Keratinocyte (primary cell): ENCODE measurements around the gene KIF25. TPM values are rescaled to one million over a fixed set of nuclear protein-coding genes. Genes with fewer than 3 reads are reported as not detected.

Experiments used
- DNase-seq: peaks from one replicate; pipeline ENCODE4 v3.0.0-alpha.2; 2011; ENCODE audit warnings: low read depth, missing footprints, low spot score
- FAIRE-seq: peaks from 2 replicates; lab custom pipeline; 2011; peaks lifted over from hg19 to GRCh38; lab: Jason Lieb, UNC
- H2AFZ ChIP-seq: 2 replicates; pipeline ENCODE4 v1.6.0; 2012; ENCODE audit warnings: low read length, control low read depth, inconsistent platforms; ENCODE audit not compliant: control insufficient read depth
- H3K27ac ChIP-seq: 2 replicates; pipeline ENCODE4 v1.5.1; 2011; ENCODE audit warnings: low read length; ENCODE audit not compliant: control insufficient read depth, insufficient read depth
- H3K27me3 ChIP-seq: 3 replicates; pipeline ENCODE4 v1.6.0; 2011; ENCODE audit warnings: low read length; ENCODE audit not compliant: control insufficient read depth, insufficient read depth; ENCODE audit errors: extremely low read depth
- H3K36me3 ChIP-seq, 2 experiments: 2 replicates in 1 of 2; 3 replicates in 1 of 2; pipeline ENCODE4 v1.5.1; 2011; ENCODE audit warnings: low read length in 2 of 2, mild to moderate bottlenecking in 1 of 2; ENCODE audit not compliant: control insufficient read depth in 2 of 2, insufficient read depth in 2 of 2; ENCODE audit errors: extremely low read depth in 1 of 2
- H3K4me1 ChIP-seq: 3 replicates; pipeline ENCODE4 v1.5.1; 2011; ENCODE audit warnings: low read length; ENCODE audit not compliant: control insufficient read depth, insufficient read depth; ENCODE audit errors: extremely low read depth
- H3K4me2 ChIP-seq: 3 replicates; pipeline ENCODE4 v1.6.0; 2011; ENCODE audit warnings: low read depth, low read length; ENCODE audit not compliant: control insufficient read depth, insufficient read depth; ENCODE audit errors: extremely low read depth
- H3K4me3 ChIP-seq, 3 experiments: fragments of 200-600 bp in 1 of 3; sonication (generic) in 1 of 3; 2 replicates in 2 of 3; 3 replicates in 1 of 3; pipeline ENCODE4 v1.5.1; 2011 to 2016; ENCODE audit warnings: low read length in 3 of 3, mild to moderate bottlenecking in 3 of 3, control low read depth in 2 of 3, inconsistent platforms in 1 of 3, low read depth in 1 of 3, mixed read lengths in 1 of 3, mixed run types in 1 of 3, moderate library complexity in 1 of 3; ENCODE audit not compliant: control insufficient read depth in 2 of 3, insufficient read depth in 2 of 3; ENCODE audit errors: extremely low read depth in 1 of 3
- H3K79me2 ChIP-seq: 2 replicates; pipeline ENCODE4 v1.6.0; 2012; ENCODE audit warnings: low read length; ENCODE audit not compliant: control insufficient read depth, insufficient read depth
- H3K9ac ChIP-seq: 3 replicates; pipeline ENCODE4 v1.6.0; 2011; ENCODE audit warnings: low read length; ENCODE audit not compliant: control insufficient read depth, insufficient read depth; ENCODE audit errors: extremely low read depth
- H3K9me1 ChIP-seq: 3 replicates; pipeline ENCODE4 v1.6.0; 2011; ENCODE audit warnings: low read length; ENCODE audit not compliant: control insufficient read depth, insufficient read depth; ENCODE audit errors: extremely low read depth
- H3K9me3 ChIP-seq: 2 replicates; pipeline ENCODE4 v1.5.1; 2012; ENCODE audit warnings: low read depth, low read length; ENCODE audit not compliant: control insufficient read depth
- H4K20me1 ChIP-seq: 3 replicates; pipeline ENCODE4 v1.6.0; 2011; ENCODE audit warnings: low read length; ENCODE audit not compliant: control insufficient read depth, insufficient read depth; ENCODE audit errors: extremely low read depth
- CTCF ChIP-seq, 3 experiments: IDR thresholded peaks in 1 of 3; conservative IDR thresholded peaks in 1 of 3; optimal IDR thresholded peaks in 1 of 3; 2 replicates in 2 of 3; 3 replicates in 1 of 3; pipeline versions ENCODE3 to v1.5.1; 2011; ENCODE audit warnings: low read length in 3 of 3, mild to moderate bottlenecking in 3 of 3, moderate library complexity in 2 of 3, control low read depth in 1 of 3, inconsistent platforms in 1 of 3; ENCODE audit not compliant: insufficient read depth in 2 of 3; ENCODE audit errors: extremely low read depth in 1 of 3
- EZH2 ChIP-seq: IDR thresholded peaks from one replicate; pipeline ENCODE4 v1.6.1; 2012; ENCODE audit warnings: inconsistent platforms, mild to moderate bottlenecking, low read length, moderate library complexity
- dilution Hi-C: fragments of 300-500 bp; cut with MboI; formaldehyde crosslinking; loops from one replicate; pipeline ENCODE4 v1.7.0; 2020; ENCODE audit warnings: low sequenced_read_pairs; ENCODE audit not compliant: extremely low pct_ligation_motif_present
- polyA plus RNA-seq, 5 experiments: library from polyadenylated mRNA; depleted of rRNA in 3 of 5; stranded (reverse) in 3 of 5; stranded (forward) in 1 of 5; unstranded in 1 of 5; fragments of >200 nt; gene quantifications; 1 replicate in 1 of 5; 2 replicates in 3 of 5; 3 replicates in 1 of 5; pipeline versions ENCODE4 v1.2.1 to v1.2.3, GENCODE V29; 2011 to 2012; ENCODE audit warnings: missing spikeins in 2 of 5, low read depth in 1 of 5, low replicate concordance in 1 of 5

Gene KIF25
- polyA plus RNA-seq, 1 donor (not counting 4 experiments of a cell fraction or from before 2014, with no cell fraction given) = not detected

- no peaks in the 10 kb centered on the region for H3K36me3 ChIP-seq
- no peaks in the 10 kb centered on the region for H3K79me2 ChIP-seq
- no peaks in the 10 kb centered on the region for H3K4me1 ChIP-seq
- H2AFZ ChIP-seq = no peak overlapping the region
- no peak overlapping the region for H3K4me3 ChIP-seq
- TF ChIP-seq CTCF (optimal IDR thresholded peaks at IDR 0.05 in 1 of 3, IDR thresholded peaks at IDR 0.05 in 1 of 3, conservative IDR thresholded peaks at IDR 0.05 in 1 of 3; ENCODE audit: extremely low read depth in 1 of 3, insufficient read depth in 2 of 3, low read length in 3 of 3) (no peak), EZH2 (no peak)
- dilution Hi-C loops = no loop called here
- no peaks in the 10 kb centered on the region for H4K20me1 ChIP-seq
- peaks cover 3% of the 10 kb centered on the region for H3K27me3 ChIP-seq
- no peak overlapping the region for H3K9ac ChIP-seq
- H3K9me3 ChIP-seq = peaks cover 7% of the 10 kb centered on the region
- H3K27ac ChIP-seq = no peak overlapping the region
- no peak overlapping the region for H3K4me2 ChIP-seq
- DNase-seq (no peak), FAIRE-seq (no peak)
- no peaks in the 10 kb centered on the region for H3K9me1 ChIP-seq
Observed at GRCh38 chr6:168044521-168045130, 47.2 kb downstream of the KIF25 start.

DNA sequence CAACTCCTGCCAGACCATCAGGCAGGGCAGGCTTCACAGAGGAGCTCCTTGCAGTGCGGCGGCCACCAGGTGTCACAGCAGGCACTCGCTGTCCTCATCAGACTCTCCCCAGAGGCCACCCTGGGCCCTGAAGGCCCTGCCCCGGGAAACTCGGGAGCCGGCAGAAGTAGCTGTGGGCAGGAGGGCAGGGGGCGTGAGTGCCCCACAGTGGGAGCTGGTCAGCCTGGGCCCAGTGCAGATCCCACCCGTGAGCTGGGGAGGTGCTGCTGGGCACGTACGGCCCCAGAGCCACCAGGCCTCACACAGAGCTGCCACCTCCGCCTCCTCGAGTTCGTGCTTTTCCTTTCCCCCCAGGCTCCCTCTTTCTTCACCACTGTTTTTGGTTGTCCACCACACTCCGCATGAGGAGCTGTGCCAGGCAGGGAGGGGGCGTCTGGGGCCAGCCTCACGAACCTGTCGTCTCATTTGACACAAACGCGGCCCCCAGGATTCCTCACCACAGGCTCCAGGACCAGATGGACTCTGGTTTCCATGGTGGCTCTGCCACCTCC, 47.7 kb downstream of the KIF25 start:
- no peaks in the 10 kb centered on the region for H3K9me1 ChIP-seq
- no peaks in the 10 kb centered on the region for H3K4me1 ChIP-seq
- no peaks in the 10 kb centered on the region for H3K36me3 ChIP-seq
- TF ChIP-seq CTCF (optimal IDR thresholded peaks at IDR 0.05 in 1 of 3, IDR thresholded peaks at IDR 0.05 in 1 of 3, conservative IDR thresholded peaks at IDR 0.05 in 1 of 3; ENCODE audit: extremely low read depth in 1 of 3, insufficient read depth in 2 of 3, low read length in 3 of 3) (peak in 1 of 3 experiments; percentile 20), EZH2 (no peak)
- H3K9ac ChIP-seq = no peak overlapping the region
- H3K9me3 ChIP-seq = peaks cover 3% of the 10 kb centered on the region
- H3K79me2 ChIP-seq = no peaks in the 10 kb centered on the region
- H4K20me1 ChIP-seq = no peaks in the 10 kb centered on the region
- H3K27me3 ChIP-seq = no peaks in the 10 kb centered on the region
- FAIRE-seq (no peak), DNase-seq (no peak)
- H3K27ac ChIP-seq = no peak overlapping the region
- dilution Hi-C loops = no loop called here
- no peak overlapping the region for H3K4me3 ChIP-seq
- H3K4me2 ChIP-seq = no peak overlapping the region
- H2AFZ ChIP-seq = no peak overlapping the region
